Measurements from ENCODE around the gene EIF3F.
A peak's percentile ranks its signal among the peaks of the same experiment; 100 is the strongest.

- TF ChIP-seq EZH2 (IDR thresholded peaks at IDR 0.05; ENCODE audit: low read depth, low read length, severe bottlenecking) (no peak), CTCF (IDR thresholded peaks at IDR 0.05; ENCODE audit: control extremely low read depth in 1 of 3, insufficient read depth in 1 of 3, low read depth in 1 of 3, low read length in 3 of 3) (peak; percentile 54 to 97 (median 93)), POLR2A (IDR thresholded peaks at IDR 0.05; ENCODE audit: control extremely low read depth in 1 of 2, low read depth in 2 of 2, low read length in 2 of 2) (no peak), RAD21 (IDR thresholded peaks at IDR 0.05 in 1 of 2, conservative IDR thresholded peaks at IDR 0.05 in 1 of 2; ENCODE audit: low read depth in 2 of 2, low read length in 2 of 2) (peak; percentile 99 to 100), SP1 (IDR thresholded peaks at IDR 0.05; ENCODE audit: low read depth, low read length) (no peak), YY1 (IDR thresholded peaks at IDR 0.05; ENCODE audit: low read depth, low read length) (0 out of 2 replicates have a peak, but pooled peaks have one; percentile 21), POLR2AphosphoS5 (IDR thresholded peaks at IDR 0.05; ENCODE audit: low read depth, low read length) (no peak), HDAC2 (IDR thresholded peaks at IDR 0.05; ENCODE audit: borderline replicate concordance in 1 of 2, low read depth in 2 of 2, low read length in 2 of 2) (no peak), FOSL1 (IDR thresholded peaks at IDR 0.05; ENCODE audit: insufficient read depth, low read depth, low read length) (no peak), ZNF274 (IDR thresholded peaks at IDR 0.05; ENCODE audit: borderline replicate concordance, extremely low read depth, low read length) (no peak), CHD2 (IDR thresholded peaks at IDR 0.05; ENCODE audit: low read length) (no peak), RFX5 (IDR thresholded peaks at IDR 0.05; ENCODE audit: borderline replicate concordance, low read depth, low read length) (no peak)
Observed at GRCh38 chr11:8006349-8006977, 19.3 kb downstream of the EIF3F start.

Measured in H1 (cell line).